ENCODE results near the gene TMEM151B.
A peak's percentile ranks its signal among the peaks of the same experiment; 100 is the strongest.
"Not testable (repeated sequence)": the region's sequence is repeated elsewhere in the genome, so short reads cannot be mapped to it uniquely, and the experiment has no call there.

TMEM151B gene

DNA sequence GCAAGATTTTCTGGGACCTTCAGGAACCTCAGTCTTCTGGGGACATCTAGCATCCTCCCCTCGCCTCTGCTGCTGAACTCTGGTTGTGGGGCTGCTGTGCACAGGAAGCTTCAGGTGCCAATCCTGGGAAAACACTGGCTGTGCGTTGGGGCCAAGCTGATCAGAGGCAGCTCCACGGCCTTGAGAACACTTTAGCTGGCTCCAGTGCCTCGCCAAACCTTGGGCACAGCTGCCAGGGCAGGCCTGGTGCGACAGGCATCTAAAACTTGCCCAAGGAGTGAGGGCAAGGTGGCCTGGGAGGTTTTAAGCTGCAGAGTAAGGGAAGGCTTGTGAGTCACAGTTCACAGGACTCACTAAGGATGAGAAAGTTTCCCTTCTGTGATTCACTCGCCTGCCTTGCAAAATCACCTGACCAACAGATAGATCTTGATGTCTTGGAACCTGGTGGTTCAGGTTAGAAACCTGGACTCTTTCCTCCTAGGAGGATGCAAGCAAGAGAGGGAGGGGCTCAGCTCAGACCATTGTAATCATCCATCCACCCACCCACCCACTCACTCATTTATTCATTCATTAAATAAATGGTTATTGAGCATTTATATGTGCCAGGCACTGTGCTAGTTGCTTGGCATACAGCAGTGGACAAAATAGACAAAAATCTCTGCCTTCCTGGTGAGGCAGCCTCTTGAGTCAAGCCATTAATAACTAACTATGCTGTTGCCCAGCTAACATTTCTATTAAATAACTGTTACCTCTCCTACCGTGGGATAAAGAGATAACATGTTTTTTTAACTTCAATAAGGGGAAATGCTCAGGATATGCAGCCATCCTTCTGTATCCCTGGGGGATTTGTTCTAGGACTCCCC, 69.7 kb downstream of the TMEM151B start:
- DNase-seq = peak; percentile 43

DNA sequence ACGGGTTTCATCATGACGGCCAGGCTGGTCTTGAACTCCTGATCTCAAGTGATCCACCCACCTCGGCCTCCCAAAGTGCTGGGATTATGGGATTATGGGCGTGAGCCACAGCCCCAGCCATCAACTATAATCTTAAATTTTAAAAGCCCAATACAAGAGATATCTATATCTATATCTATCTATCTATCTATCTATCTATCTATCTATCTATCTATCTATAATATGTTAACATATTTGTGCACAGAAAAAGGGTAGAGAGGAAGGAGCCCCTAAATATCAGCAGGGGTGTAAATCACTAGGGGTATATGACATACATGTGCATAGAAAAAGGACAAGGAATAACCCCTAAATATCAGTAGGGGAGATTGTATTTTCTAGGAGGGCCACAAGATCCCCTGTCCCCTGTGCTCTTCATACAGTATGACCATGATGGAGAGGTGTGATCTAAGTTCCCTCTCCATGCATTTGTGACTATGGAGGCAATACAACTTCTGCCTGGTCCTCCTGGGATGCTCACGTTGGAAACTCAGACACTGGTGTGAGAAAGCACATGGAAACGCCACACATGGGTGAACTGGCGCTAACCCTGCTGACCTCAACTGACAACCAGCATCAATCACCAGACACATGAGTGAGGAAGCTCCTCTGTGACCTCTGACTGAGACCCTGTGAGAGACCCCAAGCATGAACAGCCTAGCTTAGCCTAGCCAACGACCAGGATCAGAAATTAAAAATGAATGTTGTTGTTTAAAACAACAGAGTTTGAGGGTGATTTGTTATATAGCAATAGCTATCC, 71.0 kb downstream of the TMEM151B start:
- DNase-seq = no peak

DNA sequence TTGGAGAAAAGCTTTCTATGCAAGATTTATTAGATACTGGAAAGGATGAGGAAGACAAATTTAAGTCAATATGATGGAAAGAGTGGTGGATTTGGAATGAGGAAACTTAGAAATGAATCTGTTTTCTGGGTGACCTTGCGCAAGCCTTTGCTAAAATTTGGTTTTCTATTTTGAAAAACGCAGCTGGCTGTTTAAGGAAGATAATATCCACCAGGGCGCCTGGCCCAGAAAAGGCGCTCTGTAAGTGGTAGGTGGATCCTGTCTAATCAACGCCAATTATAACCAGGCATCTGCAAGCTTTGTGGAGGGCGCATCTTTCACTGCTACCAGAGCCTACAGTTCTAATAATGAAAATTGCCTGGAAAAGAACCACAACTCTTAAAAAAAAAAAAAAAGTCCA, 71.8 kb downstream of the TMEM151B start:
- DNase-seq = no peak

DNA sequence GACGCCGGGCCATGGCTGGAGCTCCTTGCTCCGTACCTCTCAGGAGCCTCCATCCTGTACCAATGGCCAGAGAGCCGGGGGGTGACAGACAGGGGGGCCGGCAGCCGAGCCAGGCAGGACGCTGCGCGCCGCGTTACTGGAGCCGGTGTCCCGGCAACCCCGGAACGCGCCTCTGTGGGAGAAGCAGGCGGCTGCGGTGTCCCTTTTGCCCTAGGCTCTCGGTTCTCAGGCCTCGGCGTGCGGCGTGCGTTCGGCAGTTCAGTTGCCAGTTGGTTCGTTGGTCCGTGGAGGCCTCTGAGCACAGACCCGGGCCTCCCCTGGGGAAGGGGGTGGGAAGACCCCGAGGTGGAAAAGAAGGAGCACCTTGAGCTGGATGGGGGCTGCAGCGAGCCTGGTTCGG, 72.2 kb downstream of the TMEM151B start, which contains the start of gene SPATS1:
TSS of gene SPATS1 (plus strand) at position 162 of the 400 bp plus-strand sequence. CDS start 446 bp downstream, outside the sequence.
- DNase-seq = peak; percentile 15

GRCh38 chr6:44346818-44347217, 76.6 kb downstream of the TMEM151B start:
- DNase-seq = not testable (repeated sequence)

- no peak for DNase-seq
Observed at GRCh38 chr6:44349904-44350649, 79.8 kb downstream of the TMEM151B start.

GRCh38 chr6:44350650-44350994, 80.4 kb downstream of the TMEM151B start:
- not testable (repeated sequence) for DNase-seq

DNA sequence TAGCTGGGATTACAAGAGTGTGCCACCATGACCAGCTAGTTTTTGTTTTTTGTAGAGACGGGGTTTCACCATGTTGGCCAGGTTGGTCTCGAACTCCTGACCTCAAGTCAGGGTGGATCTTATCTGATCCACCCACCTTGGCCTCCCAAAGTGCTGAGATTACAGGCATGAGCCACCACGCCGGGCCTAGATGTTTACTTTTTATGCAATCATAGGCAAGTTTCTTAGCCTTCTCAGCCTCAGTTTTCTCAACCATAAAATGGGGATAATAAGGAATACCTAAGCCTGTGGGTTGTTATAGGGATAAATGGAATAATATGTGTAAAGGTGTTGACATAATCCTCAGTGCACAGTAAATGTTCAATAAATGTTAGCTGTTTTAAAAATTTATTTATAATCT, 82.0 kb downstream of the TMEM151B start:
- no peak for DNase-seq

- DNase-seq = no peak
Observed at GRCh38 chr6:44353336-44353735, 83.1 kb downstream of the TMEM151B start.

DNA sequence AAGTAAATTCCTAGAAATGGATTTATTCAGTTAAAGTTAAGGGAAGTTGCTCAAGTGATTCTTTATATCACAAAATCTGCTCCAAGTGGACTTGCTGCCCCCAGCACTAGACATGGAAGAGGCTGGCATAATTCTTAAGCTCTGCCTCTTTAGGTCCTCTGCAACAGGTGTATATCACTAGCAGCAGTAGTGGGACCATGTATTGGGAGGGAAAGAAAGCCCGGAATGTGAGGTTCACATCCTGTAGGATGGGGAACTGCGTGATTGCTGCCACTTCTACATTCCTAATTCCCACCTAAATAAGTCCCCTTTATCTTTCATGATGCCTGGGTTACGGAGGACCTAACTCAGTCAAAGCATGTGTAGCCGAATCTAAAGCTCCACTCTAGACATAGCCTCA, 85.4 kb downstream of the TMEM151B start:
- no peak for DNase-seq

- DNase-seq = no peak
Observed at GRCh38 chr6:44356487-44356886, 86.2 kb downstream of the TMEM151B start.
